Measurements from ENCODE around the gene CXADR.
"Not testable (repeated sequence)": the region's sequence is repeated elsewhere in the genome, so short reads cannot be mapped to it uniquely, and the experiment has no call there.

The CXADR gene

DNA sequence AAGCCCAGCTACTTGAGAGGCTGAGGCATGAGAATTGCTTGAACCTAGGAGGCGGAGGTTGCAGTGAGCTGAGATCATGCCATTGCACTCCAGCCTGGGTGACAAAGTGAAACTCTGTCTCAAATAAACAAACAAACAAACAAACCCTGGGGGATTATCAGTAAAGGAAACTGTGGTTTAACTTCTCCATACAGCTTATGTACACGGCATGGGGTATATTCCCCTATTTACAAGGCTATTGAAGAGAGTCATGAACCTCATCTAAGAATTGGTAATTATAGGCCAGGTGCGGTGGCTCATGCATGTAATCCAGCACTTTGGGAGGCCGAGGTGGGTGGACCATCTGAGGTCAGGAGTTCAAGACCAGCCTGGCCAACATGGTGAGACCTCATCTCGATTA lies 9.9 kb upstream of the CXADR start:
- not testable (repeated sequence) for DNase-seq

DNA sequence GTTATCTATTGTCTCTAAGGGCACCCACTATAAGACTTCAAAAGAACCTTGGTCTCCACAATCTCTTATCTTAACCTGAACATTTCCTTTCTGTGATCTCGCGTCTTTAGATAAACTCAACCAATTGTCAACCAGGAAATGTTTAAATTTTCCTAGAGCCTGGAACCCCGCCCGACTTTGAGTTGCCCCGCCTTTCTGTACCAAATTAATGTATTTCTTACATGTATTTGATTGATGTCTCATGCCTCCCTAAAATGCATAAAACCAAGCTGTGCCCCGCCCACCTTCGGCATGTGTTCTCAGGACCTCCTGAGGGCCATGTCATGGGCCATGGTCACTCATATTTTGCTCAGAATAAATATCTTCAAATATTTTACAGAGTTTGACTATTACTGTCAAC lies 5.9 kb upstream of the CXADR start:
- DNase-seq, result no peak

DNA sequence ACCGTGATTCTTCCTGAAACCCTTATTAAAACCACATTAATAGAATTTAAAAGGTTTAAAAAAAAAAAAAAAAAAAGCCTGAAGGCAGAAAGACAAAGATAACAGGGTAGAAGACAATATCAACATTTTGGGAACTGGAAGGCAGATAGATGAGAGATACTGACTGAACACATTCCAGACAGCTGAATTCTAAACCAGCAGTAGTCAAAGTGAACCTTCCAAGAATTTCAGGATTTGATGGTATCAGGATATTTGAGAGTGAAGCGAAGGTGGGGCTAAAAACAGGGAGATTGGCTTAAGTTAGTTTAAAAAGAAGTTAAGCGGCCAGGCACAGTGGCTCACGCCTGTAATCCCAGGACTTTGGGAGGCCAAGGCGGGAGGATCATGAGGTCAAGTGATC lies 5.3 kb upstream of the CXADR start:
- DNase-seq, result no peak

DNA sequence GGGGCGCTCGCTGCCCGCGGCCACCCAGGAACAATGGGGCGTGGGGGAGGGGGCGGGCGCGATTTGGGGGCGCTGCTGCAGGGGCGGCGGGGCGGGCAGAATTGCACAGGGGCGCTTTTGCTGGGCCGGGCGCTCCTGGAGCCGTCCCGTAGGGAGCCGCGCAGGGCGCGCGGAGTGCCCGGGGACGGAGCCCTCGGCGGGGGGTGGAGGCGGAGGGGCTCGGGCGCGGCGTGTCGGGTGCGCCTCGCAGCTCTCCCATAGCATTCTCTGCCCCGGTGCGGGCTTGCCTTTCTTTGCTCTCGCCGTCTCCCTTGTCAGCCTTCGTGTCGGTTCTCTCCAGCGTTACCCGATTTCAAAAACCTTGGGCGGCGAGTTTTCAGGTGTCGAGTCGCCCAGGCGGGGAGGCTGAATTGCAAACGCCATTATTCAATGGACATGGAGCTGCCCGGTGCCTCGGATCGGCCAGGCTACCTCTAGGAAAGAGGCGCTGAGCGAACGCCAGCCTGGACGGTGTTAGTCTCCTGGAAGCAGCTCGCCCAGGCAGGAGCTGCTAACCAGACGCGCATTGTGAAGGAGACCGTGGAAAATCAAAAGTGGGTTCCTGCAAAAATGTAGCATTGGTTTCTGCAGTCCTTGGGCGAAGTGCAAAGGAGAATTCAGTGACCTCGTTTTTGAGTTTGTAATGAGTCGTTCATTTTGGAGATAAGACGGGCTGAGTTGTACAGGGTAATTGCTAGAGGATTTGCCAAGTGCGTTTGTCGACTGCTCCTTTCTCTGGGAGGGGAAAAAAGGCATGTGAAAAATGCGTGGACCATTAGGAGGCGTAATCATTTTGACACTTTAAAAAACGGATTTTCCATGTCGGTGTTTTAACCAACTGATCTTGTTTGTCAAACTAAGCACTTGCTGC lies 626 bp downstream of the CXADR start:
- DNase-seq, result peak; percentile 79

GRCh38 chr21:17514124-17514845 lies 1.4 kb downstream of the CXADR start:
- no peak for DNase-seq

GRCh38 chr21:17517008-17517407 lies 4.2 kb downstream of the CXADR start:
- not testable (repeated sequence) for DNase-seq

- no peak for DNase-seq
These were observed 6.4 kb downstream of the CXADR start for GRCh38 chr21:17519208-17519738.

GRCh38 chr21:17519965-17520609 lies 7.2 kb downstream of the CXADR start:
- DNase-seq, result no peak

DNA sequence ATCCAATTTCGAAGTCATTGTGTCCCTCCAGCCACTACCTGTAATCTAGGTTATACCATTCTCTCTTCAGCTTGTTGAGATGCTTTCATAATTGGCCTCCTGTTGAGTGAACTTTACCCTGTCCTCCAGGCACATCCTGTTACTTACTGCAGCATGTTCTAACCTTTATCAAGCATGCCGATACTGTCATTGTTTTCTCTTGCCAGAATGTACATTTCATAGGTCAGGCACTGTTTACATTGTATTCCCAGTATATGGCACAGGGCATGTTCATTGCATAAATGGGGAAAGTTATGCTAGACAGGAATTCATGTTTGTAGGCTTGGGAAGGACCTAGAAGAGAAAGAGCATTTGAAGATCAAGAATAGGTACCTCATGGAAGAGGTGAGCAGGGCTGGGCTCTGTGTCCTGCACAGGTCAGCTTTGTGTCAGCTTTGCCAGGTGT lies 10.2 kb downstream of the CXADR start:
- no peak for DNase-seq

DNA sequence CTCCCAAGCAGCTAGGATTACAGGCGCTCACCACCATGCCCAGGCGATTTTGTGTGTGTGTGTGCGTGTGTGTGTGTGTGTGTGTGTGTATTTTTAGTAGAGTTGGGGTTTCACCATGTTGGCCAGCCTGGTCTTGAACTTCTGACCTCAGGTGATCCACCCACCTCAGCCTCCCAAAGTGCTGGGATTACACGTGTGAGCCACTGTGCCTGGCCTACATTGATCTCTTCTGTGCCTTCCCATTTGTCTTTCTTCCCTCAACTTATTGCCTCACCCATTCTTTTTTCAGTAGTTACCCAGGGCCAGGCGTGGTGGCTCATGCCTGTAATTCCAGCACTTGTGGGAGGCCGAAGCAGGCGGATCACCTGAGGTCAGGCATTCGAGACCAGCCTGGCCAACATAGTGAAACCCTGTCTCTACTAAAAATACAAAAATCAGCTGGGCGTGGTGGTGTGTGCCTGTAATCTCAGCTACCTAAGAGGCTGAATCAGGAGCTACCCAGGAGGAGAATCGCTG lies 11.2 kb downstream of the CXADR start:
- not testable (repeated sequence) for DNase-seq

DNA sequence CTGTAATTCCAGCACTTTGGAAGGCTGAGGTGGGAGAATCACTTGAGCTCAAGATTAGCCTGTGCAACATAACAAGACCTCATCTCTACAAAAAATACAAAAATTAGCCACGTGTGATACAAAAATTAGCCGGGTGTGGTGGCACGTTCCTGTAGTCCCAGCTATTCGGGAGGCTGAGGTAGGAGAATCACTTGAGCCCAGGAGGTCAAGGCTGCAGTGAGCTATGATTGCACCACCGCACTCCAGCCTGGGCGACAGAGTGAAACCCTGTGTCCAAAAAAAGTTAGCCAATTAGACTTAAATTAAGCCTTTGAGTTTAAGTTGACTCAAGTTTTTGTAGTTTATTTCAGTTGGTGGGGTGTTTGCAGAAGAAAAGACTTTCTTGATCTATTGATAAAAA lies 11.8 kb downstream of the CXADR start:
- no peak for DNase-seq

- DNase-seq, result no peak
These were observed 13.9 kb downstream of the CXADR start for GRCh38 chr21:17526776-17527175.

DNA sequence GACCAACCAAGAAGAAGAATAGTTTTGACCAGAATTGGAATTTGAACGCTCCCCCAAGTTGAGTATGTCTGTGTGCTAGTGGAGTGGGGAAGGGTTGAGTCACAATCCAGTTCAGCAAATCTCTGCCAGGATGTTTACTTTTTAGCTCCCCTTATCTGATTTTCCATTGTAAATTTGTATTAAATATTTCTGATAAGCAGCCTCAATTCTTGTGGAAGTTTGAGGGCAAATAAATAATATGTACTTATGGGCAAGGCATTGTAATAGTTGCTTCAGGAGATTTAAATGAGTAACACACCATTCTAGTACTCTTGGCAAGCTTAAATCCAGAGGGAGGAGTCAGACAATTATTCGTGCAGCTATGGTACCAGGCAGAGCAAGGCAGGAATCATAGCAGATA lies 14.4 kb downstream of the CXADR start:
- no peak for DNase-seq

- DNase-seq, result no peak
These were observed 14.9 kb downstream of the CXADR start for GRCh38 chr21:17527711-17528110.

DNA sequence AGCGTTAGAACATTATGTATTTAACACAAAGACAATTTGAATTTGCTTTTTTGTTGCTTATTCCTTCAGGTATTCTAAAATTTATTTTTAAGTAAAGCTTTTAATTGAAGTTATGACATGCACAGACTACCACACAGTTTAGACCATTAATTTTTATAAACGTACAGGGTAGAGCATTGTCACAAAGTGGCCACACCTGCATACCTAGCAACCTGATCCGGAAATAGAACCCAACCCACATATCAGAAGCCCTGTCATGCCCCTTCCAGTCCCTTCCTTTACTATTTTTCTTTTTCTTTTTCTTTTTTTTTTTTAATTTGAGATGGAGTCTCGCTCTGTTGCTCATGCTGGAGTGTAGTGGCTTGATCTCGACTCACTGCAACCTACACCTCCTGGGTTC lies 16.8 kb downstream of the CXADR start:
- DNase-seq, result no peak

DNA sequence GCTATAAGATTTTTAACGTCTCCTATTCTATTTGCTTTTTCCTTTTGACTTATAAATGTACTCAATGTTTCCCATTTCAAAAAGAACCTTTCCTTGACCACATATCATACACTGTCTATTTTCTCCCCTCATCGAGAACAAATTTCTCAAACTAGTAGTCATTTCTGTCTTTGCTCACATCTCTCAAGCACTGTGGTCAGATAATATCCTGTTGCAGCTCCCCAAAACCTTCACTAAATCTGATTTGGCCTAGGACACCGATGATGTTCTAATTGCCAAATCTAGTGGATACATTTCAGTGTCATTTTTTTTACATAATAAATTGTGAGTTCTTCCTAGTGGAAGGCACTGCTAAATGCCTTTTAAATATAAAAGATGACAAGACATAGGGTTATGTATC lies 19.4 kb downstream of the CXADR start:
- no peak for DNase-seq

DNA sequence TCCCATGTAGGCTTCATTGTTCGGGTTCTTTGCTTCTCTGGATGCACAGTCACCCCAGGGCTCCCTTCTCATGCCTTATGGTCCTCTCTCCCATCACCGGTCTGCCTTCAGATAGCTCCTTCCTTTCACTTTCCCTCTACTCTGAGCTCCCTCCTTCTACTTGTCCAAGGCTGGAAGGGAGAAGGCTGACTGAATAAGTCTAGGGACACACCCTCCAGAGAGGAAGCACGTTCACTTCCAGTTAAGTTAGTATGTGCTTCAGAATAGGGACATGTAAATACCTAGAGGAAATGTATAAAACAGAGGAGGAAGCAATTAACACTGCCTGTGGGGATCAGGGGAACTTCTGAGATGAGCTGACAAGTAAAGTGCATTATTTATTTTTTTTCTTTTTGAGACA lies 23.5 kb downstream of the CXADR start:
- no peak for DNase-seq

DNA sequence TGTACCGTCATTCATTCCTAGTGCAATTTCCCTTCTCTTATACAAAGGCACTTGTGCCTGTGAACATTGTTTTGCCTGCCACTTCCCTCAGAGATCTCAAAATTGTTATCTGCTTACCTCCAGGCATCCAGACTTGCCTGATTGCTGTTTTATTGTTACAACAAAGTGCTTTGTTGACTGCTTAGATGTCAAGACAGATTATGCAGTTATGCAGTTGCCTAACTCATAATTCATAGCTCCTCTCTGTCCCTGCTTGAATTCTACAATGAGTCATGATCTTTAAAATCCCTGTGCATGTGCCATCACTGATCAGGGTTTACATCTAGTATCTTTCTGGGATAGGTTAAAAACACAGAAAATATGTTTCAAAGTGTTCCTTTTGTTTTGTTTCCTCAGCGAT lies 24.5 kb downstream of the CXADR start:
- DNase-seq, result no peak

GRCh38 chr21:17538576-17538975 lies 25.7 kb downstream of the CXADR start:
- no peak for DNase-seq

- DNase-seq, result no peak
These were observed 26.5 kb downstream of the CXADR start for GRCh38 chr21:17539323-17539722.

DNA sequence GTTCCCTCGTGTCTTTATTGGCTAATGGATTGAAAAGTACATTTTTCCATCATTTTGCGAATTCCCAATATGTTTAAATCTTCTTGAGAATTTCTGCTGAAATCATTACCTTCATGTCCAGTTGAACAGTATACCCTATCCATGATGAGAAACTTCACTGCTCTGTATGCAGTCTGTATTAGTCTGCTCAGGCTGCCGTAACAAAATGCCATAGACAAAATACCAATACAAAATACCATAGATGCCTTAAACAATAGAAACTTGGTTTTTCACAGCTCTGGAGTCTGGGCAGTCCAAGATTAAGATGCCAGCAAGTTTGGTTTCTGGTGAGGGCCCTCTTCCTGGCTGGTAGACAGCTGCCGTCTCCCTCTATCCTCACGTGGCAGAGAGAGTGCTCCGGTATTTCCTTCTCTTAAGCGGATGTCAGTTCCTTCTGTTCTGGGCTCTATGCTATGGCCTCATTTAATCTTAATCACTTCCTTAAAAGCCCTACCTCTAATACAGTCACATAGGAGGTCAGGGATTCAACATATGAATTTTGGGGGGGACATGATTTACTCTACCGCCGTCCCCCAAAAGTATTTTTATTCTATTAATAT lies 27.0 kb downstream of the CXADR start:
- no peak for DNase-seq

DNA sequence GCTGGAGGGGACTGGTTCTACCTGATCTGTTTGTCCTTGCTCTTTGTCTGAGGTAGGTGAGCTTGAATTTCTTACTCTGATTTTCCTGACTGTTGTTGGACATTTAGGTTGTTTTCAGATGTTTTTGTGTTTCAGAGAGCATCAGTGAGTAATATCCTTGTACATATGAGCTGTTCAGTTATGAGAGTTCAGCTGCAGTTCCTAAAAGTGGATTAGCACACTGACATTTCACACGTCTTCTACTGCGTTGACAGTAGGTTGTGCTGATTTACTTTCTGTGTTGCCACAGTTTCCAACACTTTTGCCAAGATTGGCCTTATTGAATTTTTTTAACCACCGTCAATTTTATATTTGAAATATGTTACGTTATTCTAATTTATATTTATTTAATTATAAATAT lies 27.7 kb downstream of the CXADR start:
- no peak for DNase-seq

Data from eye (tissue), 1 donor.